GM19438 (cell line): ENCODE data around the gene IVL.

Source experiments
- ATAC-seq: cut with Tn5 transposase; IDR thresholded peaks from one replicate; pipeline ENCODE4 v1.9.1; 2021; ENCODE audit warnings: low read depth; ENCODE audit not compliant: unreplicated experiment

IVL gene

GRCh38 chr1:152907686-152908601, at the start of gene IVL:
TSS of gene IVL (plus strand) at chr1:152908546. CDS start at chr1:152909798, 1,252 bp downstream.
- no peak for ATAC-seq

GRCh38 chr1:152859696-152860095, 48.6 kb upstream of the IVL start, which contains the start of gene LCE7A:
TSS of gene LCE7A (plus strand) at chr1:152859996. CDS start at chr1:152860698, 702 bp downstream.
- no peak for ATAC-seq

GRCh38 chr1:152860129-152860528, 48.2 kb upstream of the IVL start:
- ATAC-seq, result no peak

GRCh38 chr1:152861374-152861773, 47.0 kb upstream of the IVL start:
- no peak for ATAC-seq

- ATAC-seq, result no peak
Measured at GRCh38 chr1:152864443-152864842, 43.9 kb upstream of the IVL start.

GRCh38 chr1:152866321-152866720, 42.0 kb upstream of the IVL start:
- ATAC-seq, result no peak

- no peak for ATAC-seq
Measured at GRCh38 chr1:152869808-152870419, 38.4 kb upstream of the IVL start.

- ATAC-seq, result no peak
Measured at GRCh38 chr1:152870831-152871730, 37.3 kb upstream of the IVL start.

GRCh38 chr1:152871731-152872126, 36.6 kb upstream of the IVL start:
- no peak for ATAC-seq

GRCh38 chr1:152873495-152873894, 34.9 kb upstream of the IVL start:
- no peak for ATAC-seq

GRCh38 chr1:152876827-152877226, 31.5 kb upstream of the IVL start:
- ATAC-seq, result no peak

GRCh38 chr1:152878042-152878441, 30.3 kb upstream of the IVL start, which contains the start of gene SMCP:
TSS of gene SMCP (plus strand) at chr1:152878322. CDS start at chr1:152884423, 6,101 bp downstream.
- ATAC-seq, result no peak

GRCh38 chr1:152879559-152880198, 28.7 kb upstream of the IVL start:
- no peak for ATAC-seq

- no peak for ATAC-seq
Measured at GRCh38 chr1:152880316-152880715, 28.0 kb upstream of the IVL start.

- ATAC-seq, result no peak
Measured at GRCh38 chr1:152880907-152881306, 27.4 kb upstream of the IVL start.

GRCh38 chr1:152884085-152884484, 24.3 kb upstream of the IVL start:
- ATAC-seq, result no peak

- ATAC-seq, result no peak
Measured at GRCh38 chr1:152884506-152884905, 23.8 kb upstream of the IVL start.

GRCh38 chr1:152884966-152885624, 23.3 kb upstream of the IVL start:
- no peak for ATAC-seq

- ATAC-seq, result no peak
Measured at GRCh38 chr1:152886085-152886484, 22.3 kb upstream of the IVL start.
